PC-3 (cell line): ENCODE measurements around the gene RASA4B.
"Not testable (repeated sequence)": the region's sequence is repeated elsewhere in the genome, so short reads cannot be mapped to it uniquely, and the experiment has no call there.

Source experiments
- CTCF ChIP-seq: fragments of 300-600 bp; sonication (generic); conservative IDR thresholded peaks from 2 replicates; pipeline ENCODE4 v1.5.1; 2017; ENCODE audit warnings: antibody characterized with exemption, low read depth, mild to moderate bottlenecking, low read length
- EZH2 ChIP-seq: fragments of 300-600 bp; sonication (generic); IDR thresholded peaks from one replicate; pipeline ENCODE4 v1.6.1; 2017; ENCODE audit warnings: antibody characterized with exemption, mild to moderate bottlenecking, low read length; ENCODE audit not compliant: unreplicated experiment
- EZH2phosphoT487 ChIP-seq: fragments of 300-600 bp; sonication (generic); IDR thresholded peaks from 2 replicates; pipeline ENCODE4 v1.6.1; 2018; ENCODE audit warnings: mild to moderate bottlenecking, antibody characterized with exemption, low read length, borderline replicate concordance

- not testable (repeated sequence) for TF ChIP-seq CTCF, EZH2, EZH2phosphoT487
Measured at GRCh38 chr7:102517550-102518147, at the start of gene RASA4B.
